ENCODE data around the gene PLAAT1. TPM values are rescaled to one million over a fixed set of nuclear protein-coding genes. Genes with fewer than 3 reads are reported as not detected.

The PLAAT1 gene
- total RNA-seq, 1 experiment from 2014 or later: 1.0 TPM

DNA sequence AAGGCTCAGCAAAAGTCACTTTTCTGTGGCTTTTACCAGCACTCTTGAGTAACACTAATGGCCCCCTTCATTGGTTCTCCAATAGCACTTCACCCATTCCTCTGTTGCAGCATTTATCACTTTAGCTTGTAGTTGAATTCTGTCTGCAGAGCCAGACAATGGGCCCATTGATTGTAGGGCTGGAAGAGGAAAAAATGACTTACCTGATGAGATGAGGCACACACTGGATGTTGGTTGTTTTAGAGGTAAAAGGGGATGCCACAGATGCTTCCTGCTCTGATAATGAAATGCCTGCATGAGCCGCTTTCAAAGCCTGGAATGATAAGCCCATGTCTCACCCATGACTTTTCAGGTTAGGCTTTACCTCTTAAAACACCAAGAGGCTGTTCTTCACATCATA is 64.3 kb downstream of the PLAAT1 start:
- TF ChIP-seq, protein P1, sequence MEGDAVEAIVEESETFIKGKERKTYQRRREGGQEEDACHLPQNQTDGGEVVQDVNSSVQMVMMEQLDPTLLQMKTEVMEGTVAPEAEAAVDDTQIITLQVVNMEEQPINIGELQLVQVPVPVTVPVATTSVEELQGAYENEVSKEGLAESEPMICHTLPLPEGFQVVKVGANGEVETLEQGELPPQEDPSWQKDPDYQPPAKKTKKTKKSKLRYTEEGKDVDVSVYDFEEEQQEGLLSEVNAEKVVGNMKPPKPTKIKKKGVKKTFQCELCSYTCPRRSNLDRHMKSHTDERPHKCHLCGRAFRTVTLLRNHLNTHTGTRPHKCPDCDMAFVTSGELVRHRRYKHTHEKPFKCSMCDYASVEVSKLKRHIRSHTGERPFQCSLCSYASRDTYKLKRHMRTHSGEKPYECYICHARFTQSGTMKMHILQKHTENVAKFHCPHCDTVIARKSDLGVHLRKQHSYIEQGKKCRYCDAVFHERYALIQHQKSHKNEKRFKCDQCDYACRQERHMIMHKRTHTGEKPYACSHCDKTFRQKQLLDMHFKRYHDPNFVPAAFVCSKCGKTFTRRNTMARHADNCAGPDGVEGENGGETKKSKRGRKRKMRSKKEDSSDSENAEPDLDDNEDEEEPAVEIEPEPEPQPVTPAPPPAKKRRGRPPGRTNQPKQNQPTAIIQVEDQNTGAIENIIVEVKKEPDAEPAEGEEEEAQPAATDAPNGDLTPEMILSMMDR (IDR thresholded peaks at IDR 0.05; ENCODE audit: unreplicated experiment): no peak
- H3K9me3 Mint-ChIP-seq (ENCODE audit: unreplicated experiment): no peaks in the 10 kb centered on the region
- intact Hi-C loops (cut with micrococcal nuclease): no loop called here
- DNase-seq (ENCODE audit: unreplicated experiment): no peak
- no peaks in the 10 kb centered on the region for H3K4me1 Mint-ChIP-seq (ENCODE audit: insufficient read depth, unreplicated experiment)
- H3K27me3 Mint-ChIP-seq (ENCODE audit: insufficient read depth, unreplicated experiment): peaks cover 49% of the 10 kb centered on the region
- BruUV-seq (replicated peaks): no TSS peak
- H3K4me3 Mint-ChIP-seq (ENCODE audit: unreplicated experiment): no peak overlapping the region
- no peak overlapping the region for H3K27ac Mint-ChIP-seq (ENCODE audit: low read depth, unreplicated experiment)
- POLR2A ChIA-PET: no interaction called here
- CTCF ChIA-PET: interaction anchor here (0.6 kb wide), 1 partner anchor 532 kb away, joined by 3 read pairs; no protein-coding TSS in a partner anchor
- H3K36me3 Mint-ChIP-seq (ENCODE audit: insufficient read depth, unreplicated experiment): peaks cover 6% of the 10 kb centered on the region

DNA sequence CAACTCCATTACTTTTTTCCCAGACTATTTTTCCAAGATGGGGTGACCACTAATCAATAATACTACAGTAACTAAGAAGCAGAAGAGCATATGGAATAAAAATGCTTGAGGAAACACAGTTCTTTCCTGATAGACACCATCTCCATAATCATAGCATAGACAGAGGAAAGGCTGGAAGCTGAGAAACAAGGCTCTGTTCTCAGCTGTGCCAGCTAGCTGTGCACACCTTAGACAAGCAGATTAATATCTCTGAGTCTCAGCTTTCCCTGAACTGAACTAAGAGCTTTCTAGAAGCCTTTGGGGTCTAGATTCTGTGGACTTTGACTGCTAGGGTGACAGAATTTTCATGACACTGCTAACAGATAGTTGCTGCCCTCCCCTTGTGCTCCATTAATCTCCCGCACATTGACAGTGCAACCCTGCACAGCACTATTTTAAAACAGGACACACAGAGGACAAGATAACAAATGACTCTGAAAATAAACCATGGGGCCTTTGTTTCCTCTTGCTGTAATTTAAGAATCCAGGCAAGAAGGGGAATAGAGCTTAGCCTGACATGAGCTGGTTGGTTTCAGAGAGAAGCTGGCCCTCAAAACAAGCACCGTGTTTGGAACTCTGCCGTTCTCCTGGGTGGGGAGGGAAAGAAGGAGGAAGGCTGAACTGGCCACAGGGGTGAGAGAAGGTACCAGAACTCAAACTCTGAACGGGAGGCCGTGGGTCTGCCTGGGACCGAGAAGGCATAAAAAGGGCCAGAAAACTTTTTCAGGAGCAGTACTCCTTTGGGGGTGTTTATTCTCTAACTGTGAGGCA is 70.1 kb downstream of the PLAAT1 start:
- Mint-ChIP-seq H3K4me3 (ENCODE audit: unreplicated experiment) (no peak overlapping the region), H3K36me3 (ENCODE audit: insufficient read depth, unreplicated experiment) (no peaks in the 10 kb centered on the region), H3K4me1 (ENCODE audit: insufficient read depth, unreplicated experiment) (no peaks in the 10 kb centered on the region), H3K27ac (ENCODE audit: low read depth, unreplicated experiment) (no peak overlapping the region), H3K27me3 (ENCODE audit: insufficient read depth, unreplicated experiment) (peaks cover 42% of the 10 kb centered on the region), H3K9me3 (ENCODE audit: unreplicated experiment) (no peaks in the 10 kb centered on the region)
- TF ChIP-seq, protein P1 (IDR thresholded peaks at IDR 0.05; ENCODE audit: unreplicated experiment): no peak
- no peak for DNase-seq (ENCODE audit: unreplicated experiment)
- ChIA-PET POLR2A (no interaction called here), CTCF (interaction anchor here (0.9 kb wide), 1 partner anchor 79 kb away, joined by 3 read pairs; no protein-coding TSS in a partner anchor)
- intact Hi-C loops (cut with micrococcal nuclease): no loop called here
- BruUV-seq (replicated peaks): no TSS peak

DNA sequence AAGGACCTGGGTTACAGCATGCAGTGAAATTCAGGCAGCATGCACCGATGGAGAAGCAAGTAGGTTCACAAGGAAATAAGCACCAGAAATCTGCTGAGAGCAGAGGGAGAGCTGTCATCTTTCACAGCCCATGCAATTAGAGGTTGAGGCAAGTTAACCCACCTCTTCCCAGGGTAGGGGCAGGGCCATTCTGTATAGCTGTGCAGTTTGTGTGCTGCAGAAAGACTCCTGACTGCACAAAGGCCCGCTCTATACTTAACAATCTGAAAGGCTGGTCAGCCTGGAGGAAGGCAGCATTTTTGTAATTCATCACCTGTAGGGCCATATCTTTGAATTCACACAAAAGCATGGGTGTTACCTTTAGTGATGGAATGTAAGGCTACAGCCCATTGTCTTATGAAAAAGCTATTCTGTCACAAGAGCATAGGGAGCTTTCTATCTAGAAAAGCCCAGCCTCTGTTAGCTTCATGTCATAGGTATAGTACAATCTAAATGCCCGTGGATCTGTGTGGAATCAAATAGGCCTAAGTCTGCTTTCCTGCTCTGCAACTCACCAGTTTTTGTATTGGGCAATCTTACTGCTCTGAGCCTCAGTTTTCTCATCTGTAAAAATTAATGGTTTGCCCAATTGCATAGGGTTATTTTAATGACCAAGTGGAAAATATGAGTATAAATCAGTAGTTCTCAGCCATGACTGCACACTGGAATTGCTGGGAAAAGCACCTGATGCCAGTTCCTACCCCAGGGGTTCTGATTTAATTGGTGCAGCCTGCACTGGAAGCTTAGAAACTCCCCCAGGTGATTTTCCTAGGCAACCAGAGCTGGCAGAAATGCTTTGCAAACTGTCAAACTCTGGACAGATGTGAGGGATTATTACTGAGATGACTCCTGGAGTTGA is 72.3 kb downstream of the PLAAT1 start:
- no TSS peak for BruUV-seq (replicated peaks)
- intact Hi-C loops (cut with micrococcal nuclease): no loop called here
- Mint-ChIP-seq H3K9me3 (ENCODE audit: unreplicated experiment) (no peaks in the 10 kb centered on the region), H3K36me3 (ENCODE audit: insufficient read depth, unreplicated experiment) (no peaks in the 10 kb centered on the region), H3K27me3 (ENCODE audit: insufficient read depth, unreplicated experiment) (peaks cover 26% of the 10 kb centered on the region), H3K4me3 (ENCODE audit: unreplicated experiment) (no peak overlapping the region), H3K4me1 (ENCODE audit: insufficient read depth, unreplicated experiment) (no peaks in the 10 kb centered on the region), H3K27ac (ENCODE audit: low read depth, unreplicated experiment) (no peak overlapping the region)
- POLR2A ChIA-PET: interaction anchor here (0.5 kb wide), 1 partner anchor 363 kb away, joined by 3 read pairs; no protein-coding TSS in a partner anchor
- CTCF ChIA-PET: no interaction called here
- TF ChIP-seq, protein P1 (IDR thresholded peaks at IDR 0.05; ENCODE audit: unreplicated experiment): no peak
- DNase-seq (ENCODE audit: unreplicated experiment): no peak

GRCh38 chr3:193314161-193314560 is 73.1 kb downstream of the PLAAT1 start:
- Mint-ChIP-seq H3K36me3 (ENCODE audit: insufficient read depth, unreplicated experiment) (no peaks in the 10 kb centered on the region), H3K27ac (ENCODE audit: low read depth, unreplicated experiment) (no peak overlapping the region), H3K4me3 (ENCODE audit: unreplicated experiment) (no peak overlapping the region), H3K9me3 (ENCODE audit: unreplicated experiment) (no peaks in the 10 kb centered on the region), H3K4me1 (ENCODE audit: insufficient read depth, unreplicated experiment) (no peaks in the 10 kb centered on the region), H3K27me3 (ENCODE audit: insufficient read depth, unreplicated experiment) (peaks cover 22% of the 10 kb centered on the region)
- intact Hi-C loops (cut with micrococcal nuclease): no loop called here
- TF ChIP-seq, protein P1 (IDR thresholded peaks at IDR 0.05; ENCODE audit: unreplicated experiment): no peak
- BruUV-seq (replicated peaks): no TSS peak
- ChIA-PET POLR2A (no interaction called here), CTCF (no interaction called here)
- DNase-seq (ENCODE audit: unreplicated experiment): no peak

Measured in MCF 10A (cell line).